ENCODE results near the gene LIMS2.

Gene LIMS2, protein sequence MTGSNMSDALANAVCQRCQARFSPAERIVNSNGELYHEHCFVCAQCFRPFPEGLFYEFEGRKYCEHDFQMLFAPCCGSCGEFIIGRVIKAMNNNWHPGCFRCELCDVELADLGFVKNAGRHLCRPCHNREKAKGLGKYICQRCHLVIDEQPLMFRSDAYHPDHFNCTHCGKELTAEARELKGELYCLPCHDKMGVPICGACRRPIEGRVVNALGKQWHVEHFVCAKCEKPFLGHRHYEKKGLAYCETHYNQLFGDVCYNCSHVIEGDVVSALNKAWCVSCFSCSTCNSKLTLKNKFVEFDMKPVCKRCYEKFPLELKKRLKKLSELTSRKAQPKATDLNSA

DNA sequence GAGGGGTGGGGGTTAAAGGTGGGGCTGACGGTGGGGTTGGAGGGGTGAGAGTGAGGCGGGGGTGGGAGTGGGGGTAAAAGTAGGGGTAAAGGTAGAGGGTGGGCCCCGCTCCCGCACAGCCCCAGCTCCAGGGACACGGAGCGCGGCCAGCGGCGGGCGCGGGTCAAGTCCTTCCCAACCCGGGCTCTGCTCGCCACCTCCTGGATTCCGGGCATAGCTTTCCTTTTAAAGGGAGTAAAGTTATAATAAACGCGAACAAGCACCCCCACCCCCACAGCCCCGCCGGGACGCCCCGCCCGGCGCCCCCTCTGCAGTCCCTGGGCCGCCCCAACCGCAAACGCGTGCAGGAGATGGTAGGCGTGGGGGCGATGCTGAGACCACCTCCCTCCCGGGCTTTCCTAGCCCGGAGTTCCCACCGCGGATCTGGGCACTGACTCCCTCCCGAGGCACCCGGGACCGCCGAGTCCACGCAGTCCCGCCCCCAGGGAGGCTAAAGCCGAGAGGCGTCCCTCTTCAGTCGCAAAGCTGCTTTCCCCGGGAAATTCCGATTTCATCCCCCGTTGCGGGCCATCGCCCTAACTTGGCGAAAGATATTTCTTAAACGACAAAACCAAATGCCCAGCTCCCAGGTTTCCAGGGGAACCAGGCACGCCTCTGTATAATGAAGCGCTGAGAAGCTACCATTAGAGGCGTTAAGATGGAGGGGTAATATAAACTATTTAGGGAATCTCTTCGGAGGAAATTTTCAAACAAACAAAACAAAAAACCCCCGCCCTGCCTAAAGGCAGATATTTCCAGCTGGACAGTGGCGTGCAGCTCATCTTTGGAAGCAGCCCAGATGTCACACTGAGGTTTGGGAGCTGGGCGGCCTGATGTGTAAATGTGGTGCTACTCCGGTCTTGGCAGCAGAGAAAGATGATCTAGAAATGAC is at the start of gene LIMS2:
TSS of gene LIMS2 (minus strand) at position 200 of the 931 bp plus-strand sequence. CDS start 506 bp downstream, outside the sequence.
- no peak for DNase-seq (ENCODE audit: low read depth, low spot score)

- DNase-seq (ENCODE audit: low read depth, low spot score), result no peak
These were observed 47.5 kb upstream of the LIMS2 start for GRCh38 chr2:127722807-127723206.

DNA sequence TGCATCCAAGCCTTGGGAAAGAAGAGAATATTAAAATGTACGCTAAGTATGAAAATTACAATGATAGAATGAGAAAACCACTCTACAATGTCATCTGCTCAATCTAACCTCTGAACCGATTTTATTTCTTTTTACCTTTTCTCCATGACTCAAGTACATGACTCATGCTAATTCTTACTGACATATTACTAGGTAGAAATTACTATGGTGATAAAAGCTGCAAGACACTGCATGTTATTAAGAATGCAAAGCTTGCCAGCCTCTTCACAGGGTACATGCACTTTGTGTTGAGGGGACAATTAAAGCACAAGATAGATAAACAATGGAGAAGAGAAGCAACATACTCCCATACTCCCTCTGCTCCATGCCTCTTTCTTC is 46.6 kb upstream of the LIMS2 start:
- no peak for DNase-seq (ENCODE audit: low read depth, low spot score)

- DNase-seq (ENCODE audit: low read depth, low spot score), result no peak
These were observed 46.1 kb upstream of the LIMS2 start for GRCh38 chr2:127721311-127721977.

- DNase-seq (ENCODE audit: low read depth, low spot score), result no peak
These were observed 44.2 kb upstream of the LIMS2 start for GRCh38 chr2:127719301-127720218.

- DNase-seq (ENCODE audit: low read depth, low spot score), result no peak
These were observed 42.9 kb upstream of the LIMS2 start for GRCh38 chr2:127718271-127718670.

DNA sequence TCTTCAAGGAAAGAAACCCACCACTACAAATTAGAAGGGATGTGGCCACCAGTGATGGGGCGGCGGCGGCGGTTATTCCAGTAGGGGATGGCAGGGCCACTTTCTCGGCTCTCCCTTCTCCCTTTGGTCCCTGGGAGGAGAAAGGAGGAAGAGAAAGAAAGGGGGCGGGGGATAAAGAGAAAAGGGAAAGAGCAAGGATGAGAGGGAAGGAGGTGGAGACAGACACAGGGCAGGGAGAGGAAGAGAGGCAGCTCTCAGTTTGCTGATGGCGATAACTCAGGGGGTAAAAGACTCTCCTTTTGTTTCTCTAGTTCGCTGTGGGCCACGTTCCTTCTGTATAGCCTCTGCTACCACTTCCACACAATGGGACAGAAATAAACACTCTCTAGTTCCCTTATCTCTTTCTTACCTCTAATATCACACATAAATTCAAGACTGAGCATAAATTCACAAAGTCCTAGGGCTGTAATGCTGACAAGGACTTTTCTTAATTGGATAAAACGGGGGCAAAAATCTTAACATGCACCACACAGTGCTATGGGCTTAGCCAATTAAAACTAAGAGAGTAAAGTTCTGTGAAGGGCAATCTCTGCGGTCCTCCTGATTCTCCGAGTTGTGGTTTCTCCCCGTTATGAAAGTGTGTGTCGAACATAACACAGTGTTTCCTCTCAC is 40.6 kb upstream of the LIMS2 start:
- DNase-seq (ENCODE audit: low read depth, low spot score), result no peak

DNA sequence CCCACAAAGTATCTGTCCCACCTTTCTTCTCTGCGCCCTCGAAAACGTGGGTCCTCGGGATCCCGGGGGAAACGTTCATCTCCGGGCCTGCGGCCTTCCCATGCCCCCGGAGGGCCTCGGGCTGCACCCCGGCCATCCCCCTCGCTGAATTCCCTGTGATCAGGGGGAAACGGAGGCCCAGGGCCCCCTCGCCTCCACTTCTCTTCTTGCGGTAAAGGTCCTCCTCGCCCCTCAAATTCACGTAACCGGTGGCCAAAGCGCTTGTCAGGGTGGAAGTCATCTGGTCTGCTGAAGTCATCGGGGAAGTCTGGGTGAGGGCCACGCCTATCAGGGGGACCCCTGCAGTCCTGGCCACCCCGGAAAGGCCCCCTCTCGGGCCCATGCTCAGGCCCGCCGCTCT is 38.2 kb upstream of the LIMS2 start:
- no peak for DNase-seq (ENCODE audit: low read depth, low spot score)

- no peak for DNase-seq (ENCODE audit: low read depth, low spot score)
These were observed 37.7 kb upstream of the LIMS2 start for GRCh38 chr2:127712999-127713398.

GRCh38 chr2:127709336-127709735 is 34.0 kb upstream of the LIMS2 start:
- no peak for DNase-seq (ENCODE audit: low read depth, low spot score)

- no peak for DNase-seq (ENCODE audit: low read depth, low spot score)
These were observed 32.7 kb upstream of the LIMS2 start for GRCh38 chr2:127707890-127708648.

- no peak for DNase-seq (ENCODE audit: low read depth, low spot score)
These were observed 31.1 kb upstream of the LIMS2 start for GRCh38 chr2:127706215-127706990.

- DNase-seq (ENCODE audit: low read depth, low spot score), result no peak
These were observed 30.2 kb upstream of the LIMS2 start for GRCh38 chr2:127705391-127706065.

DNA sequence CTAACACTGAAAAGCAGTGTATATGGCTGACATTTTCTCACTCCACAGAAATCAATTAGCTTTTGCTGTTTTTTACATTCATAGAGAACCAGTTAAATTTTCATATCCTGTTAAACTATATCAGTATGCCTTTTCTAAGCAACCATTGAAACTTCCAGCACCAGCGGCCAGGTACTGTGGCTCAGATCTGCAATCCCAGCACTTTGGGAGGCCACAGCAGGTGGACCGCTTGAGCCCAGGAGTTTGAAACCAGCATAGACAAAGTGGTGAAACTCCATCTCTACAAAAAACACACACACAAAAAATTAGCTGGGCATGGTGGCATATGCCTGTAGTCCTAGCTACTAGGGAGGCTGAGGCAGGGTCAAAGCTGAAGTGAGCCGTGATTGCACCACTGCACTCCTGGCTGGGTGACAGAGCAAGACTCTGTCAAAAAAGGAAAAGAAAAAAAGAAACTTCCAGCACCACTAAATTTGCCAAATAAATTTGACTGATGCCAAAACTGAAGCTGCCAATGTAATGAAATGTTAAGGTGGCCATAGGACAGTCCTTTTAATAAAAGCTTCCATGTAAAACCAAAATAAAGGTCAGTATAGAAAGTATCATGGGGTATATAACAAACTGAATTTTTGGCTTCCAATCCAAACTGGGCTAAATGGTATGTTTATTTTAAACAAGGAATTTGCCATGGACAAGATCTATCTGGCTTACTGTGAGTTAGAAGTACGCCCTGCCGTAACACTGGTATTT is 29.5 kb upstream of the LIMS2 start:
- no peak for DNase-seq (ENCODE audit: low read depth, low spot score)

DNA sequence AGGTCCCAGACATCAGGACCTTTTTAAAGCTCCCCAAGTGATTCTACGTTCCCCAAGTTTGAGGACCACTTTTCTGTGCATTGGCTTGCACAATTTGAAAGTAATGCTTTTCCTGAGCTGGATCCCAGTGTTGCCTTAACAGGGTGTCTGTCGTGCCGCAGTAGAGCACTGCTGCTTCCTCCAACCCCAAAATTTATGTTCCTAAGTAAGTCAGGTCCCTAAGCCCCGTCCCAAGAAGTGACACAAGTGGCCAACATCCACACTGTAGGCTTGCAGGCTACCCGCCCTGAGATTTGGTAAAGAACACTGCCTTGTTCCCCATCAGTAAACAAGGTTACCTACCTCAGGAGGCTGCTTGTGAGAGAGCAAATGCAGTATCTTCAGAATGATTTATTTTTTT is 28.0 kb upstream of the LIMS2 start:
- no peak for DNase-seq (ENCODE audit: low read depth, low spot score)

- no peak for DNase-seq (ENCODE audit: low read depth, low spot score)
These were observed 27.2 kb upstream of the LIMS2 start for GRCh38 chr2:127702395-127703009.

- no peak for DNase-seq (ENCODE audit: low read depth, low spot score)
These were observed 26.5 kb upstream of the LIMS2 start for GRCh38 chr2:127701651-127702394.
